Spinal cord (tissue), 10 donors: ENCODE measurements around the gene RARB. TPM values are rescaled to one million over a fixed set of nuclear protein-coding genes. Genes with fewer than 3 reads are reported as not detected.

Source experiments
- DNase-seq, 6 donors: peaks; one replicate each; pipeline versions ENCODE4 v3.0.0 to v3.0.0-alpha.2; 2013 to 2015; ENCODE audit warnings: low spot score in 6 of 6, low read depth in 4 of 6
- H3K27ac ChIP-seq: one replicate; pipeline ENCODE4 v1.5.1; 2013; ENCODE audit warnings: low read depth, low read length, control low read depth
- H3K27me3 ChIP-seq: one replicate; pipeline ENCODE4 v1.6.1; 2013; ENCODE audit warnings: low read length; ENCODE audit not compliant: control insufficient read depth, insufficient read depth
- H3K36me3 ChIP-seq: one replicate; pipeline ENCODE4 v1.6.1; 2013; ENCODE audit warnings: low read length; ENCODE audit not compliant: control insufficient read depth, insufficient read depth
- H3K4me1 ChIP-seq: one replicate; pipeline ENCODE4 v1.6.1; 2013; ENCODE audit warnings: low read length; ENCODE audit not compliant: control insufficient read depth, insufficient read depth
- H3K4me3 ChIP-seq: one replicate; pipeline ENCODE4 v1.5.1; 2013; ENCODE audit warnings: low read depth, low read length, control low read depth
- H3K9me3 ChIP-seq: one replicate; pipeline ENCODE4 v1.6.1; 2013; ENCODE audit warnings: low read length; ENCODE audit not compliant: control insufficient read depth, insufficient read depth
- WGBS: methylation state at CpG from one replicate; pipeline ENCODE4 v1.1.5; 2013; ENCODE audit warnings: missing lambda C conversion rate; ENCODE audit not compliant: insufficient coverage; 5-methylcytosine and 5-hydroxymethylcytosine counted together
- polyA plus RNA-seq, 2 donors: library from polyadenylated mRNA; unstranded; fragments of 120-200 nt; gene quantifications; one replicate each; pipeline ENCODE4 v1.2.1, GENCODE V29; 2013; ENCODE audit not compliant: insufficient read length in 2 of 2
- total RNA-seq, 2 donors: library from RNA; depleted of rRNA in 1 of 2; stranded (reverse); fragments of 120-200 nt in 1 of 2; fragments of >200 nt in 1 of 2; gene quantifications; one replicate each; pipeline versions ENCODE4 v1.2.3 to v1.2.4, GENCODE V29; 2013 to 2014
- donor health status: healthy.

The RARB gene
- total and polyA plus RNA-seq, 4 donors = 11.7 to 43.8 (median 28.9) TPM

DNA sequence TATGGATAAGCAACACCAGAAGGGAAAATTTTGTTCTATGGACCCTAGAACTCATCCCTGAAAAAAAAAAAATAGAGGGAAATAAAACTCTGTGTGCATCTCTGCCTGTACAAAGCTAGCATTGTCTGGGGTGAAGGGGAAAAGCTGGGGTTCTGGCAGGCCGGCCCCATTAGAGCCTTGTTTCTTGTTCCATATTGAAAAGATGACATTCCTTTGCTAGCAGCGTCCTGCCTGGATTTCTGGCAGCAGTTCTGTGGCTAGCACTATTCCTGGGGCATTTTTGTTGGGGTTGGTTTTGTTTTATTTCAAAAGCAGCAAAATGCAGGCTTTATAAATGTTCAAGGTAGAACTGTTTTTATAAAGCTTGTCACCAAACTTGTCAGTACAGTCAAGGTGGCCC lies 45.2 kb downstream of the RARB start:
- peak in 2 of 6 donors; percentile 63 to 68 for DNase-seq
- no peaks in the 10 kb centered on the region for H3K27me3 ChIP-seq
- no peaks in the 10 kb centered on the region for H3K9me3 ChIP-seq
- H3K4me1 ChIP-seq = peaks cover 8% of the 10 kb centered on the region
- no peaks in the 10 kb centered on the region for H3K36me3 ChIP-seq
- WGBS = 18% methylated on average over 2 of the region's 2 CpGs
- no peak overlapping the region for H3K4me3 ChIP-seq
- H3K27ac ChIP-seq = peak overlapping the region; percentile 48

DNA sequence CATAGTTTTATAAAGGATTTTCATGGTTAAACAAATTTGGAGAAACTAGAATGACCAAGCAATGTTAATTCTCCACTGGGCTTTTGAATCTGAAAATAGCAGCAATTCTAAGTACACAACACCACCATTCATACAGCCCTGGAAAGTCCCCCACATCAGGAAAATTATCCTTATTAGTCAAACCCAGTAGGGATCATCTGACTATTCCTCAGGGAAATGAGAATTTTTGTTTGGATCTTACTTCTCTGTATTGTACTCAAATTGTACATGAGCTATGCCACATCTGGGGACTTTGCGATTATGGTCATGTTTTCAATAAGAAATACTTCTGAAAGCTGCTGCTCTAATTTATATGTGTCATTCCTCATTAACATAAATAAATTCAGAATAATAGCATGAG lies 46.0 kb downstream of the RARB start:
- H3K27ac ChIP-seq = peak overlapping the region; percentile 49
- DNase-seq = peak in 1 of 6 donors; percentile 18
- H3K4me1 ChIP-seq = peaks cover 3% of the 10 kb centered on the region
- WGBS = no CpG with 5 or more reads among the region's 1 CpG
- H3K27me3 ChIP-seq = no peaks in the 10 kb centered on the region
- H3K36me3 ChIP-seq = no peaks in the 10 kb centered on the region
- H3K9me3 ChIP-seq = no peaks in the 10 kb centered on the region
- H3K4me3 ChIP-seq = no peak overlapping the region

DNA sequence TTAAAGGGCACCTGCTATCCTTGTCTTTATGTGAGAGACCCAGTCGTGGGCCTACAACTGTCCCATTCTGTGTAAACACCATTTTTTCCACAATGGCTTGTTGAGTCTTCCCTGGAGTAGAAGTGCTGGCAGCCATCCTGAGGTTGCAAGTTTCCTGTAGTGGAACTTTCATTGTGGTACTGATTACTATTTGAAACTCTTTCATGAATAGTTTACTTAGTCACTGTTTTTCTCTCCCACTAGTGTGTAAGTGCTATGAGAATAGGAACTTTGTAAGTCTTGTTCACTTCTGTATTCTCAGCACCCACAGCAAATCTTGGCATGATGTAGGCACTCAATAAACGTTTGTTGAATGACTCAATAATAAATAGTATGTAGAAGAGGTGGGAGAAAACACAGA lies 48.6 kb downstream of the RARB start:
- Histone ChIP-seq H3K9me3 (no peaks in the 10 kb centered on the region), H3K4me1 (peaks cover 3% of the 10 kb centered on the region), H3K36me3 (no peaks in the 10 kb centered on the region), H3K27ac (no peak overlapping the region), H3K27me3 (no peaks in the 10 kb centered on the region), H3K4me3 (no peak overlapping the region)
- 50% methylated on average over 1 of the region's 2 CpGs for WGBS
- DNase-seq = no peak

DNA sequence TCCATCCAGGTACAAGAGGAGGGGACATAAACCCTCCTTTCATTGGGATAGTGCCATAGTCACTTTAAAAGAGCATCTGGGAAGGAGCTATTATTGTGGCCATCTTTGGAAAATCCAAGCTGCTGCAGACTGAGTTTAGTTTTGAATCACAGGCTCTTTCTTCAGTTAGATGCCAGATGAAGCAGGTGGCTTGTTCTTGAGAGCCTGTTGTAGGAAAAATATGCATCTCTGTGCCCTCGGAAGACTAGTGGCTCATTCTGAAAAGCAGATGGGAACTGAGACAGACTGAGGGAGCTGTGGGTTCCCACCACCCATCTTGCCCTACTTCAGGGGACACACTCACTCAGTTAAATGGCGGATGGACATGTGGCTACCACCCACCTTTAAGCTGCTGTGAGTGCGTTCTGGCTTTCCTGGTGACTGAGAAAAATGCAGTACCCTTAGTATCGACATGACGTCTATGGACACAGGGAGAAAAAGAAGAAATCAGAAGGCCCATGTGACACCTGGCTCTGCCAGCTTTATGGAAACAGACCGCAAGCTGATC lies 50.2 kb downstream of the RARB start:
- Histone ChIP-seq H3K4me3 (no peak overlapping the region), H3K9me3 (no peaks in the 10 kb centered on the region), H3K4me1 (peaks cover 1% of the 10 kb centered on the region), H3K36me3 (no peaks in the 10 kb centered on the region), H3K27me3 (no peaks in the 10 kb centered on the region), H3K27ac (no peak overlapping the region)
- 58% methylated on average over 4 of the region's 6 CpGs for WGBS
- DNase-seq = peak in 1 of 6 donors; percentile 69

DNA sequence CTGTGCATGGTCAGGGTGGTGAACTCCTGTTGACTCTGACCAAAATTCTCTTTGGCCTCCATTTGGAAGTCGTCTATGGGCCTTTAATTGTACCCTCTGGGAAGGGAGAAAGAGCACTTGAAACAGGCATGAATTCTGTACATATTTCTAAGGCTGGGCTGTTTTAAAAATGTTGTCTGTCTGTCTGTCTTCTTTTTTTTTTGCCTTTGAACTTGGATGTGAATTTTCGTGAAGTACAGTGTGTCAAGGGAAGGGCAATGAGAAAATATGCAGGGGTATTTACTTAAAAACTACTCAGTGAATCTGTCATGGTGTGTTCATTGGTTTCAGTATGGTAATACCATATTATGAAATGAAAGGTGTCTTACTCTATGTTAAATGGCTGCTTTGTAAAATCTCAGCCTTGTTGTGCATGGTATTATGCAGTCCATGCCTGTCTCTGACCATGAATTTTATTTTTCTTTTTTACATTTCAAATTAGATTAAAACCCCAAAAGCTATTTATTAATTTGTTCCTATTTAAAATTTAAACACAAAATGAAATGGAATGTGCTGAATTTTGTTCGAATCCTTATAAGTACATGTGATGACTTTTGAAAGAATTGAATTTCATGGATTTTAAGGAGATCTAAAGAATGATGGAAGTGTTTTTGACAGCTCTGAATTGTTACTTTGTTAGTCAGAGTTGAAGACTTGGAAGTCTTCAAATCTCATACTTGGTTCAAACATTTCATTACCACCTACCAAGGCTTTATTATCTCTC lies 51.1 kb downstream of the RARB start:
- 36% methylated on average over 1 of the region's 3 CpGs for WGBS
- H3K4me3 ChIP-seq = no peak overlapping the region
- no peaks in the 10 kb centered on the region for H3K27me3 ChIP-seq
- DNase-seq = no peak
- H3K4me1 ChIP-seq = no peaks in the 10 kb centered on the region
- no peaks in the 10 kb centered on the region for H3K9me3 ChIP-seq
- no peaks in the 10 kb centered on the region for H3K36me3 ChIP-seq
- H3K27ac ChIP-seq = no peak overlapping the region

DNA sequence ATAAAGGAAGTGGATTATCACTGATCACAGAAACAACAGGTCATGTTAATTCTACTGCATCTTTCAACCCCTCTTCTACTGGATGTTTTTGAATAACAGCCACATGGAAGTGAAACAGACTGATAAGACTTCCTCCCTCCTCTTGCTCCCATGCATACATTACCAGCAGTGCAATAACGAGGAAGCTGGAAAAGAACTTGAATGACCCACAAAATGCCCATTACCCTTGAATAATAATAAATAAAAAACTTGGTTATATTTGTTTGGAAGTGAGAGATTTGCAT lies 51.6 kb downstream of the RARB start:
- Histone ChIP-seq H3K4me3 (no peak overlapping the region), H3K27ac (no peak overlapping the region), H3K36me3 (no peaks in the 10 kb centered on the region), H3K9me3 (no peaks in the 10 kb centered on the region), H3K27me3 (no peaks in the 10 kb centered on the region), H3K4me1 (no peaks in the 10 kb centered on the region)
- no peak for DNase-seq
- no CpG with 5 or more reads among the region's 1 CpG for WGBS

DNA sequence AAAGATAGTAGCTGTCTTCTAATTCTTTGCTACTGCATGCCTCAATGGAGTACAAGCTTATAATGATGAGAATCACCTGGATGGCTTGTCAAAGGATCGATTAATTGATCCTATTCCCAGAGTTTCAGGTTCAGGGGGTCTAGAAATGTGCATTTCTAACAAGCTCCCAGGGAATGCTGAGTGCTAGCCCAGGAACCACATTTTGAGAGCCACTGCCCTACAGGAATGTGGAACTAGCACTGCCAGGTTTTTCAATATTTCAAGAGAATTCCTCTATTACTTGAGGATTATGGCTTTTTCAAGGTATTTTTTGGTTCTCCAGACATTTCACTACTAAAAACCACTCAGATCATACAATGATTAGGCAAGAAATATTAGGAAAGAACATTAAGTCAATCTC lies 52.7 kb downstream of the RARB start:
- DNase-seq = no peak
- Histone ChIP-seq H3K27me3 (no peaks in the 10 kb centered on the region), H3K4me1 (no peaks in the 10 kb centered on the region), H3K4me3 (no peak overlapping the region), H3K27ac (no peak overlapping the region), H3K9me3 (no peaks in the 10 kb centered on the region), H3K36me3 (no peaks in the 10 kb centered on the region)
- WGBS = no CpG with 5 or more reads among the region's 1 CpG

DNA sequence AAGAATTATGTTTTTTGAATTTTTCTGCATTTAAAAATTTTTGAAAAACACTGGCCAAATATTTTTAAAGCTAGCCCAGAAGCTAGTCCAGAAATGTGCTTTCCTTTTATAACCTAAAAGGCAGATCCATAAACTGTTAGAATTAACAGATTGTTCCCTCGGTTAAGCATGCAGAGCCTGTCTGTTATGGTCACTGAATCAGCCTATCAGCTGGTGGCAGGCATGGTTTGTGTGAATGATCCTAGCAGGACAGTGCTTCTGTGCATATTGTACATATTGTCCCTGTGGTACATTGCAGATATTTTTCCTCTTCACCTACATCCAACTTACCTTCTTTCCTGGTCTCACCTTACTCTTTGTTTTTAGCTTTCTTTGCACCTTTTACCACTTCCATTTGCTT lies 53.3 kb downstream of the RARB start:
- Histone ChIP-seq H3K4me3 (no peak overlapping the region), H3K9me3 (no peaks in the 10 kb centered on the region), H3K4me1 (no peaks in the 10 kb centered on the region), H3K27ac (no peak overlapping the region), H3K36me3 (no peaks in the 10 kb centered on the region), H3K27me3 (no peaks in the 10 kb centered on the region)
- WGBS = no CpG with 5 or more reads among the region's 1 CpG
- no peak for DNase-seq

DNA sequence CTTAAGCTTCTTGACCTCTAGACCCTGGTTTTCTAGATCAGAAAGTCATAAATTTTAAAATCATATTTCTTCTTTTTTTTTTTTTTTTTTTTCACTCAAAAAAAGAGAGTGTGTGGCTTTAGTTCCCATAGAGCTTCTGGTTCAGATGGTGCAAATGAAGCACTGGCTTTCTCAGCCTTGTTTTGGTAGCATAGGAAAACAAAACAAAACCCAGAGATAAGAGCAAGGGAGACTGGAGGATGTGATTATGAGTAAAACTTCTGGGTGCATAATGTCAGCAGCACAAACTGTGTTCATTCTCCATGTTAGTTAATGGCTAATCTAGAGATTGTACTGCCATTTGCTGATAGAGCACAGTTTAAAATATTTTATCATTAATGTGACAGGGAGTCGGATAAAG lies 55.4 kb downstream of the RARB start:
- WGBS = no CpG with 5 or more reads among the region's 1 CpG
- Histone ChIP-seq H3K9me3 (no peaks in the 10 kb centered on the region), H3K27me3 (no peaks in the 10 kb centered on the region), H3K4me1 (no peaks in the 10 kb centered on the region), H3K27ac (no peak overlapping the region), H3K4me3 (no peak overlapping the region), H3K36me3 (no peaks in the 10 kb centered on the region)
- no peak for DNase-seq

DNA sequence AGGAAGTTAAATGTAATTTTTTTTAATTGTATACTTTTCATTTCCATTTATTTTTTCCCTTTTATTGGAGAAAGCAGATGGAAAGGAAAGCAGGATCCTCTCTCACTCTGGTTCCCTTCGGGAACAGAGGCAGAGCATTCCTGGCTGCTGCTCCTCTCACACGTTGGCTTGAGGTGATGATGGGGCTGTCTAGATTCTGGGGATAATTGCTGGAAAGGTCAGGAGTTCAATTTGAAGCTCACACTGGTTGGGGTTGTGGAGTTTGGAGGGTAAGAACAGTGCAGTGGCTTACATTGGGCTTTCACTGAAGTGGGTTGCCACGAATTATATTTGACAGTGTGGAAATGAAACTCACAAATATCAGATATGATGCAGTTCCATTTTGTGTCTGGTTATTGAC lies 57.6 kb downstream of the RARB start:
- Histone ChIP-seq H3K36me3 (no peaks in the 10 kb centered on the region), H3K4me1 (peaks cover 3% of the 10 kb centered on the region), H3K27ac (no peak overlapping the region), H3K9me3 (no peaks in the 10 kb centered on the region), H3K27me3 (no peaks in the 10 kb centered on the region), H3K4me3 (no peak overlapping the region)
- WGBS = 68% methylated on average over 3 of the region's 3 CpGs
- no peak for DNase-seq
